ENCODE data around the gene CTDSPL2. TPM values are rescaled to one million over a fixed set of nuclear protein-coding genes. Genes with fewer than 3 reads are reported as not detected.

The CTDSPL2 gene
- total and polyA plus RNA-seq, 7 experiments from 2014 or later = 40.8 to 81.8 (median 68.6) TPM

DNA sequence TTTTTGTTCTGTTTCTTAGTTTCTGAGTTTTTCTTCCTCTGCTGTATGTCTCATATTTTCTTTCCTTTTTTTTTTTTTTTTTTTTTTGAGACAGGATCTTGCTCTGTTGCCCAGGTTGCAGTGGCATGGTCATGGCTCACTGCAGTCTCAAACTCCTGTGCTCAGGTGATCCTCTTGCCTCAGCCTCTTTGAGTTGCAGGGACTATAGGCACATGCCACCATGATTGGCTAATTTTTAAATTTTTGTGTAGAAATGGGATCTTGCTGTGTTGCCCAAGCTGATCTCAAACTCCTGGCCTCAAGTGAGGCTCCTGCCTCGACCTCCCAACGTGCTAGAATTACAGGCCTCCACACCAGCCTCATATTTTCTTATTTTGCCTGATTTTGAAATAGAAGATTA is 51.9 kb downstream of the CTDSPL2 start:
- Mint-ChIP-seq H3K4me3 (no peak overlapping the region), H3K27ac (no peak overlapping the region), H3K27me3 (no peaks in the 10 kb centered on the region), H3K9me3 (no peaks in the 10 kb centered on the region), H3K36me3 (peaks cover 0 to 5% (median 4%) of the 10 kb centered on the region in 5 donors), H3K4me1 (peaks cover 13 to 42% (median 27%) of the 10 kb centered on the region in 7 donors)
- Histone ChIP-seq H3K9me3 (ENCODE audit: control insufficient read depth in 2 of 3, low read length in 3 of 3) (no peaks in the 10 kb centered on the region), H3K36me3 (ENCODE audit: control insufficient read depth in 2 of 3, insufficient read depth in 3 of 3, low read length in 3 of 3) (no peaks in the 10 kb centered on the region), H3K4me3 (ENCODE audit: low read length) (no peak overlapping the region), H3K27ac (ENCODE audit: low read depth, low read length) (no peak overlapping the region), H3K27me3 (ENCODE audit: control insufficient read depth in 2 of 2, insufficient read depth in 2 of 2, low read length in 2 of 2) (no peaks in the 10 kb centered on the region), H3K4me1 (ENCODE audit: control insufficient read depth in 2 of 2, insufficient read depth in 2 of 2, low read length in 2 of 2) (no peaks in the 10 kb centered on the region)
- POLR2A ChIA-PET = no interaction called here
- DNase-seq (no peak), ATAC-seq (no peak)
- CTCF ChIA-PET = no interaction called here
- intact Hi-C loops (cut with micrococcal nuclease) = no loop called here

- peaks cover 17 to 39% (median 27%) of the 10 kb centered on the region in 7 donors for H3K4me1 Mint-ChIP-seq
- Histone ChIP-seq H3K27ac (ENCODE audit: low read depth, low read length) (no peak overlapping the region), H3K4me3 (ENCODE audit: low read length) (no peak overlapping the region), H3K4me1 (ENCODE audit: control insufficient read depth in 2 of 2, insufficient read depth in 2 of 2, low read length in 2 of 2) (no peaks in the 10 kb centered on the region), H3K27me3 (ENCODE audit: control insufficient read depth in 2 of 2, insufficient read depth in 2 of 2, low read length in 2 of 2) (no peaks in the 10 kb centered on the region), H3K9me3 (ENCODE audit: control insufficient read depth in 2 of 3, low read length in 3 of 3) (no peaks in the 10 kb centered on the region), H3K36me3 (ENCODE audit: control insufficient read depth in 2 of 3, insufficient read depth in 3 of 3, low read length in 3 of 3) (peaks cover 0 to 18% (median 4%) of the 10 kb centered on the region in 3 experiments)
- H3K4me3 Mint-ChIP-seq = no peak overlapping the region
- no peaks in the 10 kb centered on the region for H3K9me3 Mint-ChIP-seq
- ChIA-PET POLR2A (interaction anchor here (0.6 kb wide), 1 partner anchor 194 kb away, joined by 3 read pairs; the partner anchor contains the start of gene GOLM2), CTCF (no interaction called here)
- DNase-seq (no peak), ATAC-seq (no peak)
- no peaks in the 10 kb centered on the region for H3K27me3 Mint-ChIP-seq
- H3K27ac Mint-ChIP-seq = peak overlapping the region in 5 of 9 donors; percentile 3 to 77 (median 25)
- intact Hi-C loops (cut with micrococcal nuclease) = no loop called here
- H3K36me3 Mint-ChIP-seq = peaks cover under 1 to 6% (median 4%) of the 10 kb centered on the region in 5 donors
These were observed 54.7 kb downstream of the CTDSPL2 start for GRCh38 chr15:44482090-44482489.

GRCh38 chr15:44485880-44486279 is 58.5 kb downstream of the CTDSPL2 start:
- Mint-ChIP-seq H3K4me1 (peaks cover 11 to 30% (median 22%) of the 10 kb centered on the region in 7 donors), H3K27me3 (no peaks in the 10 kb centered on the region), H3K4me3 (no peak overlapping the region), H3K36me3 (peaks cover 13 to 34% (median 18%) of the 10 kb centered on the region in 5 donors), H3K27ac (no peak overlapping the region), H3K9me3 (no peaks in the 10 kb centered on the region)
- intact Hi-C loops (cut with micrococcal nuclease) = no loop called here
- Histone ChIP-seq H3K9me3 (ENCODE audit: control insufficient read depth in 2 of 3, low read length in 3 of 3) (no peaks in the 10 kb centered on the region), H3K27me3 (ENCODE audit: control insufficient read depth in 2 of 2, insufficient read depth in 2 of 2, low read length in 2 of 2) (no peaks in the 10 kb centered on the region), H3K27ac (ENCODE audit: low read depth, low read length) (no peak overlapping the region), H3K36me3 (ENCODE audit: control insufficient read depth in 2 of 3, insufficient read depth in 3 of 3, low read length in 3 of 3) (peaks cover 0 to 44% (median 9%) of the 10 kb centered on the region in 3 experiments), H3K4me1 (ENCODE audit: control insufficient read depth in 2 of 2, insufficient read depth in 2 of 2, low read length in 2 of 2) (no peaks in the 10 kb centered on the region), H3K4me3 (ENCODE audit: low read length) (no peak overlapping the region)
- ATAC-seq (no peak), DNase-seq (no peak)
- POLR2A ChIA-PET = no interaction called here
- CTCF ChIA-PET = no interaction called here

DNA sequence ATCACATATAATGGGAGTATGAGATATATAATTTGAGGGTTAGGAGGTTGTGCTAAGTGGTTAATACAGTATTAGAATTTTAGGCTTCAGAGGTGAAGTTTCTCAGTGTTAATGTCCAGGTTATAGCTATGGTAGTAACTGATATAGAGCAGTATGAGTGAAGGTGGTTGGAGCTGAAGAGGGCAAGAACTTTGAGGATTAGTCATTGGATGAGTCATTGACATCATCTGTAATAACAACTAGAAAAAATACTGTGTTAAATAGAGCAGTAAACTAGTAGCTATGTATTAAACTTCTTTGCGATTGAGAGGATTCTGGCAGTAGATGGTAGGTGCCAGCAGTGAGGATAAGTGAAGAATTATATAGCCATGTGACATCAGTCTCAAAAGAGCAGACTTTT is 62.0 kb downstream of the CTDSPL2 start:
- intact Hi-C loops (cut with micrococcal nuclease) = no loop called here
- no peak for DNase-seq
- H3K4me3 Mint-ChIP-seq = no peak overlapping the region
- H3K9me3 Mint-ChIP-seq = no peaks in the 10 kb centered on the region
- H3K36me3 Mint-ChIP-seq = peaks cover 16 to 45% (median 20%) of the 10 kb centered on the region in 5 donors
- Histone ChIP-seq H3K9me3 (ENCODE audit: control insufficient read depth in 2 of 3, low read length in 3 of 3) (no peaks in the 10 kb centered on the region), H3K27ac (ENCODE audit: low read depth, low read length) (no peak overlapping the region), H3K27me3 (ENCODE audit: control insufficient read depth in 2 of 2, insufficient read depth in 2 of 2, low read length in 2 of 2) (no peaks in the 10 kb centered on the region), H3K36me3 (ENCODE audit: control insufficient read depth in 2 of 3, insufficient read depth in 3 of 3, low read length in 3 of 3) (peaks cover 0 to 54% (median 12%) of the 10 kb centered on the region in 3 experiments), H3K4me3 (ENCODE audit: low read length) (no peak overlapping the region), H3K4me1 (ENCODE audit: control insufficient read depth in 2 of 2, insufficient read depth in 2 of 2, low read length in 2 of 2) (no peaks in the 10 kb centered on the region)
- ChIA-PET CTCF (interaction anchor here (0.6 kb wide), 1 partner anchor 12 kb away, joined by 3 read pairs; no protein-coding TSS in a partner anchor), POLR2A (no interaction called here)
- H3K27me3 Mint-ChIP-seq = no peaks in the 10 kb centered on the region
- H3K4me1 Mint-ChIP-seq = peaks cover 8 to 23% (median 13%) of the 10 kb centered on the region in 7 donors
- peak overlapping the region in 8 of 9 donors; percentile 6 to 83 (median 47) for H3K27ac Mint-ChIP-seq
- ATAC-seq = no peak

DNA sequence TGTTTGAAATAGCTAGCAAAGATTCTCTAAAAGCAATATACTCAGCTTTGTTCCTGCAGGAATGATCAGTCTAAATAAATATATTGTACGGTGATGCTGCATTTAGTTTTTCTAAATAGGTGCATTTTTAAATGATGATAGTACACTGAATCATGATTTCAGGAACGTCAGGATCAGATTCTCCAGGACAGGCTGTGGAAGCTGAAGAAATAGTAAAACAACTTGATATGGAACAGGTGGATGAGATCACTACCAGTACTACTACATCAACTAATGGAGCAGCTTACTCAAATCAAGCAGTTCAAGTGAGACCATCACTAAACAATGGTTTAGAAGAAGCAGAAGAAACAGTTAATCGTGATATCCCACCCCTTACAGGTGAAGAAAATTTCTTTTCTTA is 63.2 kb downstream of the CTDSPL2 start:
- no peak overlapping the region for H3K4me3 ChIP-seq (ENCODE audit: low read length)
- no peaks in the 10 kb centered on the region for H3K27me3 ChIP-seq (ENCODE audit: control insufficient read depth in 2 of 2, insufficient read depth in 2 of 2, low read length in 2 of 2)
- Mint-ChIP-seq H3K9me3 (no peaks in the 10 kb centered on the region), H3K4me3 (no peak overlapping the region), H3K36me3 (peaks cover 16 to 45% (median 20%) of the 10 kb centered on the region in 5 donors), H3K27ac (peak overlapping the region in 2 of 9 donors; percentile 25 to 60), H3K4me1 (peaks cover 8 to 23% (median 11%) of the 10 kb centered on the region in 7 donors), H3K27me3 (no peaks in the 10 kb centered on the region)
- ATAC-seq (no peak), DNase-seq (no peak)
- no peaks in the 10 kb centered on the region for H3K4me1 ChIP-seq (ENCODE audit: control insufficient read depth in 2 of 2, insufficient read depth in 2 of 2, low read length in 2 of 2)
- CTCF ChIA-PET = no interaction called here
- intact Hi-C loops (cut with micrococcal nuclease) = no loop called here
- peaks cover 0 to 55% (median 12%) of the 10 kb centered on the region in 3 experiments for H3K36me3 ChIP-seq (ENCODE audit: control insufficient read depth in 2 of 3, insufficient read depth in 3 of 3, low read length in 3 of 3)
- H3K9me3 ChIP-seq (ENCODE audit: control insufficient read depth in 2 of 3, low read length in 3 of 3) = no peaks in the 10 kb centered on the region
- POLR2A ChIA-PET = no interaction called here
- H3K27ac ChIP-seq (ENCODE audit: low read depth, low read length) = no peak overlapping the region

DNA sequence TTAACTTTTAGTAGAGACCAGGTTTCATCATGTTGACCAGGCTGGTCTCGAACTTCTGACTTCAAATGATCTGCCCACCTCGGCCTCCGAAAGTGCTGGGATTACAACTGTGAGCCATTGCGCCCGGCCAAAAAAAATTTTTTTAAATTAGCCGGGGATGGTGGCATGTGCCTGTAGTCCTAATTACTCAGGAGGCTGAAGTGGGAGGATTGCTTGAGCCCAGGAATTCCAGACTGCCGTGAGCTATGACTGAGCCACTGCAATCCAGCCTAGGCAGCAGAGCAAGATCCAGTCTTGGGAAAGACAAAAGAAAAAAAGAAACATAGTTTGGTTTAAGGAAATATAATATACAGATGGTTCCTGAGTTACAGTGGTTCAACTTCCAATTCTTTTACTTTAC is 64.6 kb downstream of the CTDSPL2 start:
- CTCF ChIA-PET = no interaction called here
- H3K27me3 ChIP-seq (ENCODE audit: control insufficient read depth in 2 of 2, insufficient read depth in 2 of 2, low read length in 2 of 2) = no peaks in the 10 kb centered on the region
- H3K4me1 Mint-ChIP-seq = peaks cover 8 to 23% (median 10%) of the 10 kb centered on the region in 7 donors
- peaks cover 0 to 56% (median 8%) of the 10 kb centered on the region in 3 experiments for H3K36me3 ChIP-seq (ENCODE audit: control insufficient read depth in 2 of 3, insufficient read depth in 3 of 3, low read length in 3 of 3)
- H3K4me3 Mint-ChIP-seq = no peak overlapping the region
- no peak overlapping the region for H3K27ac ChIP-seq (ENCODE audit: low read depth, low read length)
- H3K27me3 Mint-ChIP-seq = no peaks in the 10 kb centered on the region
- H3K4me1 ChIP-seq (ENCODE audit: control insufficient read depth in 2 of 2, insufficient read depth in 2 of 2, low read length in 2 of 2) = no peaks in the 10 kb centered on the region
- no peaks in the 10 kb centered on the region for H3K9me3 Mint-ChIP-seq
- no peak overlapping the region for H3K4me3 ChIP-seq (ENCODE audit: low read length)
- no peak for DNase-seq
- ATAC-seq = no peak
- no peaks in the 10 kb centered on the region for H3K9me3 ChIP-seq (ENCODE audit: control insufficient read depth in 2 of 3, low read length in 3 of 3)
- peaks cover 18 to 51% (median 25%) of the 10 kb centered on the region in 5 donors for H3K36me3 Mint-ChIP-seq
- POLR2A ChIA-PET = no interaction called here
- peak overlapping the region in 1 of 9 donors; percentile 51 for H3K27ac Mint-ChIP-seq
- intact Hi-C loops (cut with micrococcal nuclease) = no loop called here

DNA sequence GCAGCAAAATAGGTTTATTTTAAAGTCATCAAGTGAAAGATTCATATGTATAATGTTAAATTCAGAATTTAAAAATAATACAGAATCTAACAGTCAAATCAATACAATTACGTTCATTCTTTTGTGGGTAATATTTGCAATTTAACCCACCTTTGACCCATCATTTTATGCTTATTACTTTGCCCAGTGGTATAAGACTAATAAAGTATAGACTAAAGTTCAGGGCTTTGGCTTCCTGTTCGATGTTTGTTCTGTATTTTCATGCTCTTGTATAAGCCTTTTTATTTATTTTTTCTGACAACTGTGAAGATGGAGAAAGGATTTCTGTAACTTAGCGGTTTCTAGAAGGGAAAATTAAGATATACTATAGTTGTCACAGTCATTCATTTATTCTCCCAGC is 65.2 kb downstream of the CTDSPL2 start:
- H3K9me3 ChIP-seq (ENCODE audit: control insufficient read depth in 2 of 3, low read length in 3 of 3) = no peaks in the 10 kb centered on the region
- Mint-ChIP-seq H3K4me3 (no peak overlapping the region), H3K27me3 (no peaks in the 10 kb centered on the region), H3K4me1 (peaks cover 7 to 23% (median 9%) of the 10 kb centered on the region in 7 donors), H3K9me3 (no peaks in the 10 kb centered on the region), H3K36me3 (peaks cover 12 to 45% (median 19%) of the 10 kb centered on the region in 5 donors), H3K27ac (peak overlapping the region in 5 of 9 donors; percentile 1 to 71 (median 39))
- H3K27me3 ChIP-seq (ENCODE audit: control insufficient read depth in 2 of 2, insufficient read depth in 2 of 2, low read length in 2 of 2) = no peaks in the 10 kb centered on the region
- H3K4me3 ChIP-seq (ENCODE audit: low read length) = no peak overlapping the region
- POLR2A ChIA-PET = no interaction called here
- ATAC-seq (no peak), DNase-seq (no peak)
- H3K4me1 ChIP-seq (ENCODE audit: control insufficient read depth in 2 of 2, insufficient read depth in 2 of 2, low read length in 2 of 2) = no peaks in the 10 kb centered on the region
- peaks cover 0 to 52% (median 8%) of the 10 kb centered on the region in 3 experiments for H3K36me3 ChIP-seq (ENCODE audit: control insufficient read depth in 2 of 3, insufficient read depth in 3 of 3, low read length in 3 of 3)
- H3K27ac ChIP-seq (ENCODE audit: low read depth, low read length) = no peak overlapping the region
- intact Hi-C loops (cut with micrococcal nuclease) = no loop called here
- CTCF ChIA-PET = interaction anchor here (0.6 kb wide), 1 partner anchor 18 kb away, joined by 3 read pairs; no protein-coding TSS in a partner anchor

Data from naive thymus-derived CD4-positive, alpha-beta T cell (primary cell).